Embryonic facial prominence (tissue), 1 donor: Measurements from ENCODE around the gene GM2A.
"Not testable (repeated sequence)": the region's sequence is repeated elsewhere in the genome, so short reads cannot be mapped to it uniquely, and the experiment has no call there.

Experiments
- DNase-seq: peaks from one replicate; pipeline ENCODE4 v3.0.0-alpha.2; 2016; ENCODE audit errors: extremely low spot score

The GM2A gene

GRCh38 chr5:151253605-151253950 is 593 bp downstream of the GM2A start:
- no peak for DNase-seq

DNA sequence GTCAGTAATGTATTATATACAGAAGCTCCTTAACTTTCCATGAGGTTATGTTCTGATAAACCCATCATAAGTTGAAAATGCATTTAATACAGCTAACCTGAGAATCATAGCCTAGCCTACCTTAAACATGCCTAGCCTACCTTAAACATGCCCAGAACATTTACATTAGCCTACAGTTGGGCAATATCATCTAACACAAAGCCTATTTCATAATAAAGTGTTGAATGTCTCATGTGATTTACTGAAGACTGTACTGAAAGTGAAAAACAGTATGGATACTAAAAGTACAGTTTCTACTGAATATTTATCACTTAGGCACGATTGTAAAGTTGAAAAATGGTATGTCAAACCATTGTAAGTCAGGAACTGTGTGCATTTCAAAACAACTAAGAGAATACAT is 1.6 kb downstream of the GM2A start:
- DNase-seq, result no peak

DNA sequence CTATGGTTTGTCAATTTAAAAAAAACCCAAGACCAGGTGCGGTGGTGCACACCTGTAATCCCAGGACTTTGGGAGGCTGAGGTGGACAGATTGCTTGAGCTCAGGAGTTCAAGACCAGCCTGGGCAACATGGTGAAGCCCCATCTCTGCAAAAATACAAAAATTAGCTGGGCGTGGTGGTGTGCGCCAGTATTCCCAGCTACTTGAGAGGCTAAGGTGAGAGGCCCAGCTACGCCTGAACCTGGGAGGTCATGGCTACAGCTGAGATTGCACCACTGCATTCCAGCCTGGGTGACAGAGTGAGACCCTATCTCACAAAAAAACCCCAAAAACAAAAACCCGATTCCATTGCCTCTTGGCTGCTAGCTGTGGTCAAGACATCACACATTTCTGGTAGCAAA is 2.0 kb downstream of the GM2A start:
- not testable (repeated sequence) for DNase-seq

- DNase-seq, result no peak
Measured at GRCh38 chr5:151255621-151256286, 2.8 kb downstream of the GM2A start.

DNA sequence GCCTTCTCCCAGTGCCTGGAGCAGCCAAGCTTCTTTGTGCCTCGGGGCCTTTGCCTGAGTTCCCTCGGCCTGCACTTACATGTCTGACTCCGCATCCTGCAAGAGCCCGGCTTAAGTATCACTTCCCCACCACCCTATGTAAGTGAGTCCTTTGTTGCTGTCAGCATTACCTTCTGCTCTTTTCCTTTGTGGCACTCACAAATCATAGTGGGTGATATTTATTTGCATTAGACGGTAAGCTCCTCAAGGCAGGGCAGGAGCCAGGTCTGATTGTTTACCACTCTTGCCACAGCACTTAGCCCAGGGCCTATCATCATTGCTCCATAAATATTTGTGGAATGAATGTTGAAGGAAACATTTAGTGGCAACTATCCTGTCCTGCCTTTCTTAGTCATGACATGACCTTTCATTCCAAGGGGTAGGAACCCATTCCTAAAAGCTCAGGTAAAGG is 4.8 kb downstream of the GM2A start:
- no peak for DNase-seq

GRCh38 chr5:151258201-151258611 is 5.2 kb downstream of the GM2A start:
- no peak for DNase-seq

- DNase-seq, result no peak
Measured at GRCh38 chr5:151258816-151259215, 5.8 kb downstream of the GM2A start.

DNA sequence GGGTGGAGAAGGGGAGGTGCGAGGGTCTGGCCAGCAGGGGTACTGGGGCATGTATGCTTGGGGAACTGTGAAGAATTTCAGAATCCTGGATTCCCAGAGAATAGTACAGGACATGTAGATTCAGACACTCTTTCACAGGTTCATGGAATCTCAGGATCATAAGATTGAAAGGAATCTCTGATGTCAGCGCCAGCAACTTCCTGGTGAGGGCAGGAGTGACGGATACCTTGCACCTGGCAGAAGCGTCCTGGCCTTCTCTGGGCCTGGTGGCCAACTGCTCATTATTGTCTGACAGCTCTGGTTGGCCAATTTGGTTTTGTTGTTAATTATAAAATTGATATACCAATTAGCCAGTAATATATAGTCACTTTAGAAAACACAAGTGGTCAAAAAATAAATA is 6.9 kb downstream of the GM2A start:
- no peak for DNase-seq

DNA sequence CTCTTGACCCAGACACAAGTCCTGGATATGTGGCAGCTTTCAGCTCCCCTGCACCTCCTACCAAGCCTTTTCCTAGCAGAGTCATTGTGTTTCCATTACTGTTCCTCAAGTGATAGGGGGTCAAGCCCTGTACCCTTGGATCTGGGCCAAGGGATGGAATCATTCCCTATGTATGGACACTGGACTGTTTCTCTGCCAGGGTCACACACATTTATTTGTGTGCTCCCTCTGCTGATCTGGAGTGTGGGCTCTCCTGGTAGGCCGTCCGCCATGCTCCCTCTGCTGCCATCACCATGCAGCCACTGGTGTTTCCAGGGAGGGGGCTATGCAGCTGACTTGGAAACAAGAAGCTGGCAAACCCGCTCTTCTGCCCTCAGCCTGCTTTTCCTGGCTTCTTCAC is 9.5 kb downstream of the GM2A start:
- no peak for DNase-seq

- no peak for DNase-seq
Measured at GRCh38 chr5:151264113-151264512, 11.1 kb downstream of the GM2A start.

DNA sequence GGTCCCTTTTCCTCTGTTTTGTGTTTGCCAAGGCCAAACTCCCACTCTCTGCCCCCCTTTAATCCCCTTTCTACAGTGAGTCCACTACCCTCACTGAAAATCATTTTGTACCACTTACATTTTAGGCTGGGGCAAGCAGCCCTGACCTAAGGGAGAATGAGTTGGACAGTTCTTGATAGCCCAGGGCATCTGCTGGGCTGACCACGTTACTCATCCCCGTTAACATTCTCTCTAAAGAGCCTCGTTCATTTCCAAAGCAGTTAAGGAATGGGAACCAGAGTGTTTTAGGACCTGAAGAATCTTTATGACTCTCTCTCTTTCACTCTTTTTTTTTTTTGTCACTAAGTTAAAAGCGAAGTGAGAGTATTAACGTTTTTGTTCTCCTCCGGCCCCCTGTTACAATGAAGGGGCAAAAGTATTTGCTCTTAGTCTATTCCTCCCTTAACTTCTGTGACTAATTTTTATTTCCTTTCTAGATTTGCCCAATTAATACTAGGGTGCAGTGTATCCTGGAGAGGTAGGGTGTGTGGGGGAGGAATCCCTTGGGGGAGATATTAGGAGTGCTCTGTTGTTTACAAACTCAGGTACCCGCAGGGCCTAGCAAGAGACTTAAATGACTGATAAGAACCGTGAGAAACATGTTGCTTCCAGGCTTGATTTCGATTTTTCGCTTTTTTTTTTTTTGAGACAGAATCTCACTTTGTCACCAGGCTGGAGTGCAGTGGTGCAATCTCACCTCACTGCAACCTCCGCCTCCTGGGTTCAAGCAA is 14.7 kb downstream of the GM2A start:
- DNase-seq, result no peak

- DNase-seq, result no peak
Measured at GRCh38 chr5:151270599-151270998, 17.6 kb downstream of the GM2A start.

- DNase-seq, result no peak
Measured at GRCh38 chr5:151271336-151271735, 18.4 kb downstream of the GM2A start.

GRCh38 chr5:151274666-151275065 is 21.7 kb downstream of the GM2A start:
- no peak for DNase-seq

- no peak for DNase-seq
Measured at GRCh38 chr5:151275803-151276202, 22.8 kb downstream of the GM2A start.

DNA sequence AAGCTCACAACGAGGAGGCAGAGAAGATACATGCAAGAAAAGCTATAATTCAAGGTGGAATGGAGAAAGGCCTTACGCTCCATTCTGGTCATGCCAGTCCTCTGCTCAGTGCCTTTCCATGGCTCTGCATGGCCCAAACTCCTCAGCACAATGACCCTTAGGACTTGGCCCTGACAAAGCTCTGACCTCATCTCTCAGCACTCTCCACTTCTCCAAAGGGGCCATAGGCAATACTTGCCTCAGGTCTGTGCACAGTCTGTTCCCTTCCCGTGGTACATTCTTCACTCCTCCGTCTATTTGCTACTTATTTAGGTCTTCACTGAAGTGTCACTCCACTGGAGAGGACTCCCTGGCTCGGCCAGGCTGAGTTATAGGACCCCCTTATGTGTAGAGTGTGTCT is 25.9 kb downstream of the GM2A start:
- no peak for DNase-seq

DNA sequence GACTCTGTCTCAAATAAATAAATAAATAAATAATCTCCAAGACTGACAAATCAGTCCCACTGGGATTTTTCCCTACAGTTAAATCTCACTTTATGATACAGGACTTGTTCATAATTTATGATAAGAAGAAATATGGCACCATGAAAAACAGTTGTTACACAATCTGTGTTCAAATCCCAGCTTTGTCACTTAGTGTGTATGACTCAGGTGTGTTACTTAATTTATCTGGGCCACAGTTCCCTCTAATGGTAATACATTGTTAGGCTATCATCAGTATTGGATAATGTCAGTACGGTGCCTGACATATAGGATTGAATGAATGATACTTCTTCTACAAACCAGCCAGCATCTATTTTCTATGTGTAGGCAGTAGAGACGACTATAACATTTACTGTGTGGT is 27.5 kb downstream of the GM2A start:
- DNase-seq, result no peak

GRCh38 chr5:151281001-151281639 is 28.1 kb downstream of the GM2A start:
- no peak for DNase-seq

DNA sequence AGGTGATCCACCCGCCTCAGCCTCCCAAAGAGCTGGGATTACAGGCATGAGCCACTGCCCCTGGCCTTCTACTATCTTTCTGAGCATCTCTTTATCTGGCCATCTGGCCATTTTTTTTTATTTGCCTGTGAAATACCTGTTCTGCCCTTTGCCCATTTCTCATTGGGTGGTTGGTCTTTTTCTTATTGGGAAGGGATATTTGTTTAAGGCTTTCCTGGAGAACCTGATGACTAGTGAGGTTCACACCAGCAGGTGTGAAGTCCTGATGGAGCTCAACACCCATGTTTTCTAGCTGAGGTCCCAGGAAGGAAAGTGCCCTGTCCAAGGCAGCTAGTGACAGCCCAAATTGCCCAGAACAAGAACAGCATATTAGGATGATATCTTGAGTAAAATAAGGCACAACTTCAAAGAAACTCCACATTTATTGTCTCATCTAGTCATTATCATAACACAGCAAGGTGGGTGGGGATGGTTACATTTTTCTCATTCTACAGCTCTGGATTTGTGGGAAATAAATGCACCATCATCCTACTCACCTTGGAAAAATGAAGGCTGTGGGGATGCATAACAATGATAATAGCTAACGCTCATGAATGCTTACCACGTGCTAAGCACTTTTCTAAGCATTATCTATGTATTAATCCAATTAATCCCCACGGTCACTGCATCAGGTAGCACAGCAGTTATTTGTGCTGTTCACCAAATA is 30.3 kb downstream of the GM2A start:
- no peak for DNase-seq

DNA sequence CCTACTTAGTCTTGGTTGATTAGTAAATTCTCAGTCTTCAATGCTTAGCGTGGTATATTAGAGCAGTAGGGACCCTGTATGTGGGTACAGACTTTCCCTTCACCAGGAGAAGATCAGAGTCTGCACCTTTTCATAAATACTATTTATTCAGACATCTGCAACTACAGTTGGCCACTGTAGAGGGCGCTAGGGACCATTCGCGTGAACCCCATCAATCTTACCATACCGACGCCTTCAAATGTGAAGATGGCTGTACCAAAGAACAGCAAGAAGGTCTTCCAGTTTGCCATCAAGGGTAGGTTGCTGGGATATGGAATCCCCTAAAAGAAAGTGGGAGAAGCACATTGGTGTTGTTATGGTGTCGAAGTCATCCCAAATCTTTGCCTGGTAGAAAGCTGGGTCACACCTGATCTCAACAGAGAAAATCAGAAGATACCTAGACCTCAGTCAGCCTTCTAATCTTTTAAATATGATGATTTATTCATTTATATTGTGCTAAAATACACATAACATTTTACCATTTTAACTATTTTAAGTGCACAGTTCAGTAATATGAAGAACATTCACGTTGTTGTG is 31.5 kb downstream of the GM2A start:
- no peak for DNase-seq

DNA sequence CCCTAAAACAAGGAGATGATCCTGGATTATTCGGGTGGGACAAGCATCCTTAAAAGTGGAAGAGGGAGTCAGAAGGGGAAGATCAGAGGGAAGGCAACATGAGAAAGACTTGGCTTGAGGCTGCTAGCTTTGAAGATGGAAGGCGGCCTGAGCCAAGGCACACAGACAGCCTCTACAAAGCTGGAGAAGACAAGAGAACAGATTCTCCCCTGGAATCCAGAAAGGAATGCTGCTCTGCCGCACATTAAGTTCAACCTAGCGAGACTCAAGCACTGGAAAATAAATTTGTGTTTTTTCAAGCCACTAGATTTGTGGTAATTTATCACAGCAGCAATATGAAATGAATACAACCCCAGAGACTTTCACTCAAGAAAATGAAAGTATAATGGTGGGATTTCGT is 32.7 kb downstream of the GM2A start:
- DNase-seq, result no peak

- DNase-seq, result no peak
Measured at GRCh38 chr5:151286246-151286645, 33.3 kb downstream of the GM2A start.
